ENCODE data around the gene NMUR2.

NMUR2 gene

GRCh38 chr5:152376886-152377285 lies 28.2 kb downstream of the NMUR2 start:
- in situ Hi-C loops (cut with HindIII; ENCODE audit: low pct_ligation_motif_present, low pct_unique_long_range_greater_than_20kb, low sequenced_read_pairs) = no loop called here
- DNase-seq = no peak

- DNase-seq = no peak
- in situ Hi-C loops (cut with HindIII; ENCODE audit: low pct_ligation_motif_present, low pct_unique_long_range_greater_than_20kb, low sequenced_read_pairs) = no loop called here
These were observed 30.3 kb downstream of the NMUR2 start for GRCh38 chr5:152374711-152375275.

GRCh38 chr5:152372875-152373274 lies 32.2 kb downstream of the NMUR2 start:
- no peak for DNase-seq
- in situ Hi-C loops (cut with HindIII; ENCODE audit: low pct_ligation_motif_present, low pct_unique_long_range_greater_than_20kb, low sequenced_read_pairs) = no loop called here

- in situ Hi-C loops (cut with HindIII; ENCODE audit: low pct_ligation_motif_present, low pct_unique_long_range_greater_than_20kb, low sequenced_read_pairs) = no loop called here
- no peak for DNase-seq
These were observed 35.8 kb downstream of the NMUR2 start for GRCh38 chr5:152369298-152369697.

- DNase-seq = no peak
- in situ Hi-C loops (cut with HindIII; ENCODE audit: low pct_ligation_motif_present, low pct_unique_long_range_greater_than_20kb, low sequenced_read_pairs) = no loop called here
These were observed 37.5 kb downstream of the NMUR2 start for GRCh38 chr5:152367554-152367953.

GRCh38 chr5:152366716-152367115 lies 38.4 kb downstream of the NMUR2 start:
- no peak for DNase-seq
- in situ Hi-C loops (cut with HindIII; ENCODE audit: low pct_ligation_motif_present, low pct_unique_long_range_greater_than_20kb, low sequenced_read_pairs) = no loop called here

GRCh38 chr5:152364899-152365298 lies 40.2 kb downstream of the NMUR2 start:
- in situ Hi-C loops (cut with HindIII; ENCODE audit: low pct_ligation_motif_present, low pct_unique_long_range_greater_than_20kb, low sequenced_read_pairs) = no loop called here
- DNase-seq = no peak

GRCh38 chr5:152364172-152364571 lies 40.9 kb downstream of the NMUR2 start:
- in situ Hi-C loops (cut with HindIII; ENCODE audit: low pct_ligation_motif_present, low pct_unique_long_range_greater_than_20kb, low sequenced_read_pairs) = no loop called here
- no peak for DNase-seq

GRCh38 chr5:152358861-152359568 lies 46.1 kb downstream of the NMUR2 start:
- no peak for DNase-seq
- in situ Hi-C loops (cut with HindIII; ENCODE audit: low pct_ligation_motif_present, low pct_unique_long_range_greater_than_20kb, low sequenced_read_pairs) = no loop called here

GRCh38 chr5:152356506-152356905 lies 48.6 kb downstream of the NMUR2 start:
- in situ Hi-C loops (cut with HindIII; ENCODE audit: low pct_ligation_motif_present, low pct_unique_long_range_greater_than_20kb, low sequenced_read_pairs) = no loop called here
- DNase-seq = no peak

- no peak for DNase-seq
- in situ Hi-C loops (cut with HindIII; ENCODE audit: low pct_ligation_motif_present, low pct_unique_long_range_greater_than_20kb, low sequenced_read_pairs) = no loop called here
These were observed 50.0 kb downstream of the NMUR2 start for GRCh38 chr5:152355061-152355460.

GRCh38 chr5:152353001-152353400 lies 52.1 kb downstream of the NMUR2 start:
- in situ Hi-C loops (cut with HindIII; ENCODE audit: low pct_ligation_motif_present, low pct_unique_long_range_greater_than_20kb, low sequenced_read_pairs) = no loop called here
- no peak for DNase-seq

GRCh38 chr5:152349683-152350526 lies 55.2 kb downstream of the NMUR2 start:
- in situ Hi-C loops (cut with HindIII; ENCODE audit: low pct_ligation_motif_present, low pct_unique_long_range_greater_than_20kb, low sequenced_read_pairs) = no loop called here
- DNase-seq = peak; percentile 33
